Neural cell (in vitro differentiated cells): ENCODE measurements around the gene EEF2KMT. TPM values are rescaled to one million over a fixed set of nuclear protein-coding genes. Genes with fewer than 3 reads are reported as not detected.
"Not testable (repeated sequence)": the region's sequence is repeated elsewhere in the genome, so short reads cannot be mapped to it uniquely, and the experiment has no call there.

Experiments
- H2AFZ ChIP-seq: fragments of 200-600, 300-800 bp; sonication (generic), shearing (Covaris generic); 2 replicates; pipeline ENCODE4 v1.6.0; 2014; ENCODE audit warnings: low read depth, mild to moderate bottlenecking, antibody characterized with exemption, low read length, moderate library complexity
- H3F3A ChIP-seq: fragments of 200-600 bp; shearing (Covaris generic); 2 replicates; pipeline ENCODE4 v1.6.1; 2016; ENCODE audit warnings: mild to moderate bottlenecking, moderate library complexity, mixed read lengths, antibody characterized with exemption, low read length; ENCODE audit not compliant: insufficient read depth, poor library complexity, severe bottlenecking
- H3K27ac ChIP-seq: fragments of 200-600, 300-800 bp; sonication (generic), shearing (Covaris generic); 2 replicates; pipeline ENCODE4 v1.5.1; 2014; ENCODE audit warnings: mild to moderate bottlenecking, low read length, moderate library complexity
- H3K27me3 ChIP-seq: fragments of 300-800, 200-600 bp; sonication (generic), shearing (Covaris generic); 2 replicates; pipeline ENCODE4 v1.6.0; 2014; ENCODE audit warnings: mild to moderate bottlenecking, low read depth, low read length, moderate library complexity; ENCODE audit not compliant: insufficient read depth
- H3K36me3 ChIP-seq: fragments of 300-800, 200-600 bp; sonication (generic), shearing (Covaris generic); 2 replicates; pipeline ENCODE4 v1.5.1; 2014; ENCODE audit warnings: mild to moderate bottlenecking, antibody characterized with exemption, low read length, moderate library complexity; ENCODE audit not compliant: insufficient read depth
- H3K4me2 ChIP-seq: fragments of 300-800, 200-600 bp; sonication (generic), shearing (Covaris generic); 2 replicates; pipeline ENCODE4 v1.6.0; 2014; ENCODE audit warnings: mild to moderate bottlenecking, low read length
- H3K4me3 ChIP-seq: fragments of 300-800, 200-600 bp; sonication (generic), shearing (Covaris generic); 2 replicates; pipeline ENCODE4 v1.5.1; 2014; ENCODE audit warnings: mild to moderate bottlenecking, low read length, moderate library complexity
- H3K79me2 ChIP-seq: fragments of 200-600 bp; shearing (Covaris generic); replicated peaks from 2 replicates; pipeline ENCODE4 v1.6.0; 2014; ENCODE audit warnings: mild to moderate bottlenecking, low read length, moderate library complexity; ENCODE audit not compliant: insufficient read depth
- H3K9ac ChIP-seq: fragments of 300-800, 200-600 bp; sonication (generic), shearing (Covaris generic); 2 replicates; pipeline ENCODE4 v1.6.1; 2016; ENCODE audit warnings: mild to moderate bottlenecking, low read length, mixed read lengths
- H3K9me2 ChIP-seq: fragments of 200-600 bp; shearing (Covaris generic); 2 replicates; pipeline ENCODE4 v1.6.1; 2016; ENCODE audit warnings: mild to moderate bottlenecking, low read length, mixed read lengths; ENCODE audit not compliant: insufficient read depth
- H3K9me3 ChIP-seq: fragments of 200-600, 300-800 bp; sonication (generic), shearing (Covaris generic); 2 replicates; pipeline ENCODE4 v1.6.1; 2016; ENCODE audit warnings: mild to moderate bottlenecking, mixed run types, low read length, moderate library complexity, mixed read lengths
- H4K20me1 ChIP-seq: fragments of 200-600 bp; shearing (Covaris generic); 2 replicates; pipeline ENCODE4 v1.6.1; 2016; ENCODE audit warnings: mild to moderate bottlenecking, mixed run types; ENCODE audit not compliant: insufficient read depth
- EP300 ChIP-seq: fragments of 450-650 bp; conservative IDR thresholded peaks from 2 replicates; pipeline ENCODE4 v1.6.1; 2014; ENCODE audit warnings: antibody characterized with exemption, mild to moderate bottlenecking, moderate library complexity; ENCODE audit not compliant: poor library complexity, severe bottlenecking
- EZH2 ChIP-seq: fragments of 200-600, 300-800 bp; shearing (Covaris generic), sonication (generic); IDR thresholded peaks from 2 replicates; pipeline ENCODE4 v1.6.1; 2014; ENCODE audit warnings: antibody characterized with exemption, low read length, borderline replicate concordance, mild to moderate bottlenecking; ENCODE audit not compliant: insufficient read depth, poor library complexity, severe bottlenecking
- MXI1 ChIP-seq: fragments of 450-650 bp; conservative IDR thresholded peaks from 2 replicates; pipeline ENCODE4 v1.6.1; 2014; ENCODE audit warnings: antibody characterized with exemption, mild to moderate bottlenecking; ENCODE audit not compliant: poor library complexity, severe bottlenecking
- POLR2AphosphoS5 ChIP-seq: IDR thresholded peaks from 2 replicates; pipeline ENCODE4 v1.6.1; 2012
- RAD21 ChIP-seq: fragments of 450-650 bp; conservative IDR thresholded peaks from 2 replicates; pipeline ENCODE4 v1.6.1; 2014; ENCODE audit warnings: antibody characterized with exemption, mild to moderate bottlenecking, moderate library complexity
- SMC3 ChIP-seq: fragments of 450-650 bp; conservative IDR thresholded peaks from 2 replicates; pipeline ENCODE4 v1.6.1; 2014; ENCODE audit warnings: antibody characterized with exemption, mild to moderate bottlenecking, moderate library complexity; ENCODE audit not compliant: poor library complexity
- TAF1 ChIP-seq: IDR thresholded peaks from 2 replicates; pipeline ENCODE4 v1.6.1; 2012; ENCODE audit warnings: low read depth
- polyA minus RNA-seq: library from RNA; depleted of rRNA, polyadenylated mRNA; stranded (reverse); fragments of >200 nt; gene quantifications from 2 replicates; pipeline ENCODE4 v1.2.3, GENCODE V29; 2014
- polyA plus RNA-seq: library from polyadenylated mRNA; depleted of rRNA; stranded (reverse); fragments of >200 nt; gene quantifications from 2 replicates; pipeline ENCODE4 v1.2.3, GENCODE V29; 2014
- TF ChIP-seq, protein P1 (sequence below): fragments of 450-650 bp; IDR thresholded peaks from 2 replicates; pipeline ENCODE4 v1.5.1; 2014; ENCODE audit warnings: antibody characterized with exemption, mild to moderate bottlenecking, moderate library complexity; ENCODE audit not compliant: poor library complexity, severe bottlenecking
- TF ChIP-seq, protein P2 (sequence below): IDR thresholded peaks from 2 replicates; pipeline ENCODE4 v1.6.1; 2012; ENCODE audit warnings: borderline replicate concordance

EEF2KMT gene, protein sequence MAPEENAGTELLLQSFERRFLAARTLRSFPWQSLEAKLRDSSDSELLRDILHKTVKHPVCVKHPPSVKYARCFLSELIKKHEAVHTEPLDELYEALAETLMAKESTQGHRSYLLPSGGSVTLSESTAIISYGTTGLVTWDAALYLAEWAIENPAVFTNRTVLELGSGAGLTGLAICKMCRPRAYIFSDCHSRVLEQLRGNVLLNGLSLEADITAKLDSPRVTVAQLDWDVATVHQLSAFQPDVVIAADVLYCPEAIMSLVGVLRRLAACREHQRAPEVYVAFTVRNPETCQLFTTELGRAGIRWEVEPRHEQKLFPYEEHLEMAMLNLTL
- polyA plus RNA-seq (4.6 and 6.3 TPM in 2 replicates), polyA minus RNA-seq (3.4 and 3.6 TPM in 2 replicates)

DNA sequence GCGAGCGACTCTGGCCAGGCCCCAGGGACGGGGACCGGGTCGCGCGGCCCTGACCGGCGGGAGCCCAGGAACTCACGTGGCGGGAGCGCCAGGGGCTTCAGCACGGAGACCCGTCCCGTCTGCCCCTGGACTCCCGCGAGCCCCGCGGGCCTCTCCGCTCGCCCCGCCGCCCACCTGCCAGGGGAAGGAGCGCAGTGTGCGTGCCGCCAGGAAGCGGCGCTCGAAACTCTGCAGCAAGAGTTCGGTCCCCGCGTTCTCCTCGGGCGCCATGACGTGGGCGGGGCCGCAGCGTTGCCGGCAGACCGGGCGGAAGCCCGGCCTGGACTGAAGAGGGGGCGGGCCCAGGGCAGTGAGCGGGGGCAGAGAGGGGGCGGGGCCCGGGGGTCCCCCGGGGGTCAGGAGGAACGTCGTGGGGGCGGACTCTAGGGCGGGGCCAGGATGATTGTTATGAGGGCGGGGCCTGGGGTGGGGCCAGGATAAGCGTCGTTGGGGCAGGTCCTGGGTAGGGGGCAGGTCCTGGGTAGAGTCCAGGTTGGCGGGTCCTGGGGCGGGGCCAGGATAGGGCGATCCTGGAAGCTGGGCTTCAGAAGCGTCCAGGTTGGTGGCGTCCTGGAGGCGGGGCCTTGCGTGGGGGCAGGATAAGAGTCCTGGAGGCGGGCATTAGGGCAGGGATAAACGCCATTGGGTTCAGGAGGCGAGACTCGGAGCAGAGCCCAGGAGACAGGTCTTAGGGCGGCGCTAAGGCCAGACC is at the start of gene EEF2KMT:
TSS of gene EEF2KMT (minus strand) at position 326 of the 751 bp plus-strand sequence. CDS start at position 270, 56 bp downstream.
- Histone ChIP-seq H3K9ac (peak within 1 kb of the TSS; percentile 60), H2AFZ (peak within 1 kb of the TSS; percentile 40), H3K4me3 (peak within 1 kb of the TSS; percentile 68), H3K27ac (peak within 1 kb of the TSS; percentile 68)
- not testable (repeated sequence) for H3K27me3 ChIP-seq, H3F3A ChIP-seq, H3K9me3 ChIP-seq, H3K79me2 ChIP-seq, H3K36me3 ChIP-seq, H3K9me2 ChIP-seq, H4K20me1 ChIP-seq, H3K4me2 ChIP-seq

DNA sequence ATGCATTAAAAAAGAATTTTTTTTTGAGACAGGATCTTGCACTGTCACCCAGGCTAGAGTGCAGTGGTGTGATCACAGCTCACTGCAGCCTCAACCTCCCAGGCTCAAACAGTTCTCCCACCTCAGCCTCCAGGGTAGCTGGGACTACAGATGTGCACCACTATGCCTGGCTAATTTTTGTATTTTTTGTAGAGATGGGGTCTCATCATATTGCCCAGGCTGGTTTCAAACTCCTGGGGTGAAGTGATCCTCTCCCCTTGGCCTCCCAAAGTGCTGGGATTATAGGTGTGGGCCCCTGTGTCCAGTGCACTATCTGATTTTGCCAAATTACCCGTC is 47.0 kb upstream of the EEF2KMT start:
- H3K4me2 ChIP-seq, H3K9me3 ChIP-seq, H2AFZ ChIP-seq, H3K27me3 ChIP-seq, H3F3A ChIP-seq, H3K4me3 ChIP-seq, H4K20me1 ChIP-seq, H3K9ac ChIP-seq, H3K27ac ChIP-seq, H3K36me3 ChIP-seq, H3K9me2 ChIP-seq, H3K79me2 ChIP-seq: not testable (repeated sequence)

DNA sequence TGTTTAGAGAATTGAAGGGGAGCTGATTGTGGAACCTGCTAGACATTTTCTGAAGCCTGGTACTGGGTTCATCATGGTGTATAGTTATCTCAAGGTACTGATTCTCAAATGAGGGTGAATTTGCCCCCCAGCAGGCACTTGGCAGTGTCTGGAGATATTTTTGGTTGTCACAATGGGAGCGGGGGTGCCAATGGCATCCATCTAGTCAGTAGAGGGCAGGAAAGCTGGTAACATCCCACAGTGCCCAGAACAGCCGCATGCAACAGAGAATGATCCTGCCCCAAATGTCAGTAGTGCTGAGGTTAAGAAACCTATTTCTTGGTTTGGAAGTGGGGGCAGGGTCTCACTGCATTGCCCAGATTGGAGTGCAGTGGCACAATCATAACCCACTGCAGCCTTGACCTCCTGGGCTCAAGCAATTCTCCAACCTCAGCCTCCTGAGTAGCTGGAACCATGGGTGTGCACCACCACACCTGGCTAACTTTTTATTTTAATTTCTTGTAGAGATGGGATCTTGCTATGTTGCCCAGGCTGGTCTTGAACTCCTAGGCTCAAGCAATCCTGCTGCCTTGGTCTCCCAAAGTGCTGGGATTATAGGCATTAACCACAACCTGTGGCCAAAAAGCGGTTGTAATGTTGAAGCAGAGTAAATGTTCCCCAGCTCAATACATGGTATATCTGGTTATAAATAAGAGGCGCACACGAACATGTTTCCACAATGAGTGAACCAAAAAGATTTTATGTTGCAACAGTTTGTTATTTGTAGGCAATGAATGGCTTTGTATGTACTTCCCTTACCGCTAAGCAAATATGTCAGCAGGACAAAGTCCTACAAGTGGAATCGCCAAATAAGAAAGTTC is 46.4 kb upstream of the EEF2KMT start:
- H3K36me3 ChIP-seq, result no peaks in the 10 kb centered on the region
- no peaks in the 10 kb centered on the region for H3K79me2 ChIP-seq
- H3K27me3 ChIP-seq, result no peaks in the 10 kb centered on the region
- H3K9me2 ChIP-seq, result no peaks in the 10 kb centered on the region
- no peak overlapping the region for H3K4me2 ChIP-seq
- H2AFZ ChIP-seq, result no peak overlapping the region
- no peaks in the 10 kb centered on the region for H3K9me3 ChIP-seq
- no peak overlapping the region for H3K4me3 ChIP-seq
- no peaks in the 10 kb centered on the region for H4K20me1 ChIP-seq
- H3K27ac ChIP-seq, result no peak overlapping the region
- no peaks in the 10 kb centered on the region for H3F3A ChIP-seq
- TF ChIP-seq EZH2 (no peak), RAD21 (no peak), EP300 (no peak), TAF1 (no peak), MXI1 (no peak), SMC3 (no peak), POLR2AphosphoS5 (no peak)
- TF ChIP-seq, protein P1, sequence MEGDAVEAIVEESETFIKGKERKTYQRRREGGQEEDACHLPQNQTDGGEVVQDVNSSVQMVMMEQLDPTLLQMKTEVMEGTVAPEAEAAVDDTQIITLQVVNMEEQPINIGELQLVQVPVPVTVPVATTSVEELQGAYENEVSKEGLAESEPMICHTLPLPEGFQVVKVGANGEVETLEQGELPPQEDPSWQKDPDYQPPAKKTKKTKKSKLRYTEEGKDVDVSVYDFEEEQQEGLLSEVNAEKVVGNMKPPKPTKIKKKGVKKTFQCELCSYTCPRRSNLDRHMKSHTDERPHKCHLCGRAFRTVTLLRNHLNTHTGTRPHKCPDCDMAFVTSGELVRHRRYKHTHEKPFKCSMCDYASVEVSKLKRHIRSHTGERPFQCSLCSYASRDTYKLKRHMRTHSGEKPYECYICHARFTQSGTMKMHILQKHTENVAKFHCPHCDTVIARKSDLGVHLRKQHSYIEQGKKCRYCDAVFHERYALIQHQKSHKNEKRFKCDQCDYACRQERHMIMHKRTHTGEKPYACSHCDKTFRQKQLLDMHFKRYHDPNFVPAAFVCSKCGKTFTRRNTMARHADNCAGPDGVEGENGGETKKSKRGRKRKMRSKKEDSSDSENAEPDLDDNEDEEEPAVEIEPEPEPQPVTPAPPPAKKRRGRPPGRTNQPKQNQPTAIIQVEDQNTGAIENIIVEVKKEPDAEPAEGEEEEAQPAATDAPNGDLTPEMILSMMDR, result no peak
- TF ChIP-seq, protein P2, sequence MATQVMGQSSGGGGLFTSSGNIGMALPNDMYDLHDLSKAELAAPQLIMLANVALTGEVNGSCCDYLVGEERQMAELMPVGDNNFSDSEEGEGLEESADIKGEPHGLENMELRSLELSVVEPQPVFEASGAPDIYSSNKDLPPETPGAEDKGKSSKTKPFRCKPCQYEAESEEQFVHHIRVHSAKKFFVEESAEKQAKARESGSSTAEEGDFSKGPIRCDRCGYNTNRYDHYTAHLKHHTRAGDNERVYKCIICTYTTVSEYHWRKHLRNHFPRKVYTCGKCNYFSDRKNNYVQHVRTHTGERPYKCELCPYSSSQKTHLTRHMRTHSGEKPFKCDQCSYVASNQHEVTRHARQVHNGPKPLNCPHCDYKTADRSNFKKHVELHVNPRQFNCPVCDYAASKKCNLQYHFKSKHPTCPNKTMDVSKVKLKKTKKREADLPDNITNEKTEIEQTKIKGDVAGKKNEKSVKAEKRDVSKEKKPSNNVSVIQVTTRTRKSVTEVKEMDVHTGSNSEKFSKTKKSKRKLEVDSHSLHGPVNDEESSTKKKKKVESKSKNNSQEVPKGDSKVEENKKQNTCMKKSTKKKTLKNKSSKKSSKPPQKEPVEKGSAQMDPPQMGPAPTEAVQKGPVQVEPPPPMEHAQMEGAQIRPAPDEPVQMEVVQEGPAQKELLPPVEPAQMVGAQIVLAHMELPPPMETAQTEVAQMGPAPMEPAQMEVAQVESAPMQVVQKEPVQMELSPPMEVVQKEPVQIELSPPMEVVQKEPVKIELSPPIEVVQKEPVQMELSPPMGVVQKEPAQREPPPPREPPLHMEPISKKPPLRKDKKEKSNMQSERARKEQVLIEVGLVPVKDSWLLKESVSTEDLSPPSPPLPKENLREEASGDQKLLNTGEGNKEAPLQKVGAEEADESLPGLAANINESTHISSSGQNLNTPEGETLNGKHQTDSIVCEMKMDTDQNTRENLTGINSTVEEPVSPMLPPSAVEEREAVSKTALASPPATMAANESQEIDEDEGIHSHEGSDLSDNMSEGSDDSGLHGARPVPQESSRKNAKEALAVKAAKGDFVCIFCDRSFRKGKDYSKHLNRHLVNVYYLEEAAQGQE, result no peak
- no peak overlapping the region for H3K9ac ChIP-seq

DNA sequence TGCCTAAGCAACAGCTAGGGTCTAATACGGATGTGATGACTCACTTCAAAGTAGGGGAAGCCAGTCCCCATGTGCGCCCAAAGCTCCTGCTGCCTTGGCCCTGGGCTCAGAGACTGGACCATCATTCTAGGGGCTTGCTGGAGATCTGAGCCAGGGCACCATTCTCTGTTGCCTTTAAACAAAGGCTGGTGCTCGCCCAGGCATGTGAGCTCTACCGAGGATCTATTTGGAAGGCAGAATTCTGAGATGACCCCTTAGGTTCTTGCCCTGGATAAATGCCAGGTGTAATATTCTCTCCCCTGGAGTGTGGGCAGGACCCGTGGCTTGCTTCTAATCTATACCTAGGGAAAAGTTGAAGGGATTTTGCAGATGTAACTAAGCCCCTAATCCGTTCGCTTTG is 42.6 kb upstream of the EEF2KMT start:
- H4K20me1 ChIP-seq, H3K9ac ChIP-seq, H3K9me3 ChIP-seq, H3F3A ChIP-seq, H3K4me2 ChIP-seq, H2AFZ ChIP-seq, H3K27me3 ChIP-seq, H3K9me2 ChIP-seq, H3K4me3 ChIP-seq, H3K79me2 ChIP-seq, H3K27ac ChIP-seq, H3K36me3 ChIP-seq: not testable (repeated sequence)
